GM21515 (cell line): Measurements from ENCODE around the gene EXOSC10.

Source experiments
- ATAC-seq: cut with Tn5 transposase; IDR thresholded peaks from one replicate; pipeline ENCODE4 v1.9.1; 2021; ENCODE audit not compliant: unreplicated experiment

The EXOSC10 gene

DNA sequence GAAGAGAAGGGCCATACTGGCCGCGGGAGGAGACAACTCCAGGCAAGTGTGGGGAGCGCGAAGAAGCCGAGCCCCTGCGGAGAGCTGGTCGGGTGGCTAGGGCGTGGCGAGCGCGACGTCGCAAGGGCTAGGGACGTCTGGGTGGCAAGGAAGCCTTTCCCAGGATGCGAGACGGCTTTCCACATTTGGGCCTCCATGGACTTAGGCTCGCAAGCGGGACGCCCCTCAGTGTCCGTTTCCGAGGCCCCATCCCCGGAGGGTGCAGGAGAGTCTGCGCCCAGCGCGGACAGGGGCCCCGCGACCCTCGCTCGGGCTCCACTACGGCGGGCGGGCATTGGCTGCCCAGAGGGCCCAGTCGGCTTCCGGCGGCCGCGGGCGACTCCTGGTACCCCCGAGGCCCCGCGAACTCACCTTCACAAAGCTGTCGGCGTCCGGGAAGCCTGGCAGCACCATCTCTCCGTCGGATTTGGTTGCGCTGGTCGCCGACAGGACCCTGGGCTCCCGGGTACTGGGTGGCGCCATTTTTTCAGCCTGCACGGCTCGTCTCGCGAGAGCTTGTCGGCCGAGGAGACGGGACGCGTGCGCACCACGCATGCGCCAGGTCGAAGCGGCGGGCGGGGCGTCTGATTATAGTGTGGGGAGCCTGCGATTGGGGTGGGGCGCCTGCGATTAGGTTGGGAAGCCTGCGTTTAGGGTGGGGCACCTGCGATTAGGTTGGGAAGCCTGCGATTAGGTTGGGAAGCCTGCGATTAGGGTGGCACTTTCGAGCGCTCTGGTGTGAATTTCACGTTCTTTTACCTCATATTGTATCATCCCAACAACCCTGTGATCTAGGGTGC, at the start of gene EXOSC10:
EXOSC10 (minus strand) TSS at position 560 of the 839 bp plus-strand sequence; CDS start at position 522, 38 bp downstream.
- ATAC-seq = peak; percentile 84

DNA sequence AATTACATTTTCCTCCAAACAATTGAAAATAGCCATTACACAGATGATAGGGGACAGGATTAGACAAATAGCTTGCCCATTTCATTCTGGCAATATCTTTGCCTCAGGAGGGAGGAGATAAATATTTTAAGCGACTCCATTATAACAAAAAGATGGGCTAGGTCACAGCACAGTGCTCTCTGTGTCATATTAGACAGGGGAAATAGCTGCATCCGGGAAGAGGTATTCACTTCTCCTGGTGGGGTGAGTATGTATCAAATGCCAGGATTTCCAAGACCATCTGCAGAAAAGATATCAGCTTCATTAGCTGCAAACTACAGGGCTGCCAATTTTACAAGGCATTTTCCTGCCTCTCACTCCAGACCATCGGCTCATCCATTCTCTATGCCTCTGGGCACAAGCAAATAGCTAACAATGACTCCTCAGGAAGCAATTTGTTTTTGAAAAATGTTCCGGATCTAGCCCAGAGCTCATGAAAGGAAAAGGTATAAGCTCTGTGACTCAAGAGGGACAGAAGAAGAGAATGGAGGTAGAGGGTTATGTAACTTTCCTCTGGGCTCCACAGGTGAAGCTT, 47.6 kb upstream of the EXOSC10 start:
- ATAC-seq = no peak

DNA sequence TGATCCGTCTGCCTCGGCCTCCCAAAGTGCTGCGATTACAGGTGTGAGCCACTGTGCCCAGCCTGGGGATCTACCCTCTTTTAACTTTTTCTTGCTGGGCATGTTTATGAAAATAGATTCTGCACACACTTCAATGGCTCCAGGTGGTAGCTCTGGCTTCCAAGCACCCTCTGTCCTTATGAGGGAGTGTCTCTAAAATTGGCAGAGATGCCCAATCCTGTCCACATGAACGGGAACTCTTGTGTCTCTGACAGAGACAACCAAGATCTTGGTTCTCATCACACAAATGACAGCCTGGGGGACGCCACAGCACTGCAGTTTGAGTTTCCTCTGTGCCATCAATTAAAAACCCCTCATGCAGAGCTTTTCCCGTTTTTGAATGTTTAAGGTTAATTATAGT, 46.1 kb upstream of the EXOSC10 start:
- no peak for ATAC-seq

GRCh38 chr1:11144570-11145256, 45.0 kb upstream of the EXOSC10 start:
- no peak for ATAC-seq

DNA sequence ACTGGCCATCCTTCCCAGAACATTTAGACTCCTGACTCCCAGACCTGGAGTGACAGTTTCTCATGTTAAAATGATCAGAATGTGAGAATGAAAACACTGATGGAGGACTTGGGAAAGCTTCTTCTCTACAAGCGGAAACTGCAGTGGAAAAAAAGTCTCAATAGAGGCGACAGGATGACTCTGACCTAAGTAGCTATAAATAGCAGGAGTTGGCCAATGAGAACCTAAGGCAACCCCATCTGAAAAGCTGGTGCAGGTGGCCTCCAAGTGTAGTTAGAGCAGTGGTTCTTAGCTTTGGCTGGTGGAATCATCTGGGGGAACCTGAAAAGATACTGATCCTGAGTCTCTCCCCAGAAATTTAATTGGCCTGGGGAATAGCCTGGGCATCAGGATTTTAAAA, 44.2 kb upstream of the EXOSC10 start:
- ATAC-seq = no peak

GRCh38 chr1:11143401-11143800, 43.7 kb upstream of the EXOSC10 start:
- ATAC-seq = no peak

DNA sequence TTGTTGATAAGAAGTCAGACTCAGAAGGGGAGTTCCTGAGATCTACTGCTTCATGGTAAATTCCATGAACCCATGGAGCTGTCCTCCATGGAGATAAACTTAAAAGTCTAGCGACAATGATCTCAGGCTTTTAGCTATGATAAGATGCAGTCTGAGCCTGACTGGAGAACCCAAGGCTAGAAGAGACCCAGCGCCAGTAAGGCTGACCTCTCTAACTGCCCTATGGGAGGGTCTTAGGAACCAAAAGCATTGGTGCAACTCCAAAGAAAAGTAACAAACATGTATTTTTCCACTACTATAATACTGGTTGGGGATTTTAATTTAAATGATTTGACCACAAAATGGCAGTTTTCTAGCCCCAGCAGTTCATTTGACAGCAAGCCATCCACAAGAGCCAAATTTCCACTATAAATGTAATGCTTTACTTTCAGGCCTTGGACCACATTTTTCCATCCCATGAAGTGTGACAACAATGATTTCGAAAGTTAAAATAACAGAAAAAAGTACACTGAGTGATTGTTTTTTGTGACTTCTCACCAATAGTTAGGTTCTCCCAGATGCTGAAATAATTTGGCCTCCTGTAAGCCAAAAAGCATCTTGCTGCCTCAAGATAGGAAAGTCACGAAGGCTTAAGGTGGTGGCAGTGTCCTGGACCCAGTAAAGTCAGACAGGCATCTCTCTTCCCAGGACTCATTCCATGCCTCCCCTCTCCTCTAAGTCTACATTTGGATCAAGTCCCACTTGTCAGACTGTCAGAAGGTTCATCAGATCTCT, 43.1 kb upstream of the EXOSC10 start:
- ATAC-seq = no peak

GRCh38 chr1:11138952-11139351, 39.3 kb upstream of the EXOSC10 start:
- ATAC-seq = no peak

GRCh38 chr1:11138029-11138428, 38.4 kb upstream of the EXOSC10 start:
- ATAC-seq = no peak

GRCh38 chr1:11134898-11135266, 35.2 kb upstream of the EXOSC10 start:
- ATAC-seq = no peak

DNA sequence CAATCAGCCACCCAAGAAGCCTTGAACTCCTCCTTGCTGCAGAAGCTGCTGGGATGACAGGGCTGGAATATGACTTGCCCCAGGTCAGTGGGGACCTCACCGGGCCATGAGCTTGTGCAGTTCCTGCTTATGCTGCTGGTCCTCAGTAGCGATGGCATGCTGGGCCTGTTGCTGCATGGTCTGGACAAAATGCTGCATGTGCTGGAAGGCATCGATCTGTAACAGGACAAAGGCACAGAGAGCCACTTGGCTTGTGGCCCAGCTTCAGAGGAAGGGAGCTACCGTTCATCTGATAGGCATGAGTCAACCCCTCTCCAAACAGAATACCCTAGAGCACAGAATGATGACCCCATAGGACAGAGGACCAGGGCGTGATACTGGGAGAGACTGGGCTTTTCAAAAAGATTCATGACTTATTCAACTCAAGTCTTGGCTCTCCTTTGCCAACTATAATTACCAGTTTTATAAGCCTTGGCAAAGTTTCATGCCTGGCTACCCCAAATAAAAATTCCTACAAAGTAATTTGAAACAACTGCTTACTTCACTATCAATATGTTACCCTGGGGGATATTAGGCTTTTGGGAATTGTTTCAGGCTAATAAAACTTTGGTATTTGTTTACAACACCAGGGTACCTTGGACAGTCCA, 34.7 kb upstream of the EXOSC10 start:
- no peak for ATAC-seq

GRCh38 chr1:11132563-11133293, 33.1 kb upstream of the EXOSC10 start:
- ATAC-seq = no peak

DNA sequence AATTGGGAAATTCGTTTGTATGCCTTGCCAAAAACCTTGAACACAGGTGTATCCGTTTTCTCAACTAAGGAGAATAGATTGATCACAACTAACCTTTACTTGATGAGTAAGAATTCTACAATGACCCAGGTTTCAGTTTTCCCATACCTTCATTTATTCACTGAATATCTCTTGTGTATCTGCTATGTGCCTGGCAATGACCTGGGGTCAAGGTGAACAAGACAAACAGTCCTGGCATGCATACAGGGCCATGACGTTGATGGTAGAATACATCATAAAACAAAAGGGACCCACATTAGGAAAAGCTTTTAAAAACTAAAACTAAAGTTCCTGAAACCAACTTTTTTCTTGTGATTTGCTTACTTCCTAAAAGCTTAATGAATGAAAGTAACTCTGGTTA, 32.1 kb upstream of the EXOSC10 start:
- no peak for ATAC-seq

DNA sequence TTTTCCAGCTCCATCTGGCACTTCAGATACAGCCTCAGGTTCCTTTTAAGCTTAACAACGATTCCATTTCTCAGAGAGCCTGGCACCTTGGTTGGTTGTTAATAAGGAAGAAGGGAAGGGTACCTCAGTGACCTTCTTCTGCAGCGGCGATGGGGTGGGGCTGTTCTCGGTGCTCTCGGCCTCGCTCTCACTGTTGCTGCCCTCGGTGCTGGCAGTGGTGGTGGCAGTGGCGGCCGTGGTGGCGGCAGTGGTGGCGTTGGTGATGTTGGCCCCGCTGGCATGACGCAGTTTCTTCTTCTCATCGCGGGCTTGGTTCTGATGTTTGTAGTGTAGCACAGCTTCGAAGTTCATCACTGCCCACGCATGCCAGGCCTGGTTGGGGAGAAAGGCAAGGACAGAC, 30.7 kb upstream of the EXOSC10 start:
- ATAC-seq = no peak

GRCh38 chr1:11129649-11130390, 30.2 kb upstream of the EXOSC10 start:
- ATAC-seq = no peak

- ATAC-seq = no peak
These were observed 26.9 kb upstream of the EXOSC10 start for GRCh38 chr1:11126569-11126968.

DNA sequence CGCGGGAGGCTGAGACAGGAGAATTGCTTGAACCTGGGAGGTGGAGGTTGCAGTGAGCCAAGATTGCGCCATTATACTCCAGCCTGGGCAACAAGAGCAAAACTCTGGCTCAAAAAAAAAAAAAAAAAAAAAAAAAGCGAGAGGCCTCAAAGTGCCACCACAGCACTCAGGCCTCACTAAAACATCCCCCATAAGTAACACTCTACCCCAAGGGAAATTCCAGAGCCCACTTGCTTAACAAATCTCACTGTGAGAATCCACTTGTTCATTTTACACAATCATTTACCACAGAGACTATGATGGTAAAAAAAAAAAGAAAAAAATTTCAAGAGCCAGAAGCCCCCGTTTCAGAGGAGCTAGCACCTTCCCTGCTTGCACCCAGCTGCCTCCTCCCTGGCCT, 26.3 kb upstream of the EXOSC10 start:
- ATAC-seq = no peak

GRCh38 chr1:11124965-11125364, 25.3 kb upstream of the EXOSC10 start:
- ATAC-seq = no peak

DNA sequence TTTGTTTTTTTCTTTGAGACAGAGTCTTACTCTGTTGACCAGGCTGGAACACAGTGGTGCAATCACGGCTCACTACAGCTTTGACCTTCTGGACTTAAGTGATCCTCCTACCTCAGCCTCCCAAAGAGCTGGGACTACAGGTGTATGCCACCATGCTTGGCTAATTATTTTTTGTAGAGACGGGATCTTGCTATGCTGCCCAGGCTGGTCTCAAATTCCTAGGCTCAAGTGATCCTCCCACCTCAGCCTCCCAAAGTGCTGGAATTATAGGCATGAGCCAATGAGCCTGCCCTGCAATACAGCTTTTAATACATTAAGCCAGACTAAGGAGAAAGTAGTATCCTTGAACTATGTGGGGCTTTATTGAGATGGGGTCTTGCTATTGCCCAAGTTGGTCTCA, 16.6 kb upstream of the EXOSC10 start:
- no peak for ATAC-seq

GRCh38 chr1:11114966-11115365, 15.3 kb upstream of the EXOSC10 start:
- no peak for ATAC-seq
